ENCODE data around the gene TPRG1L.

DNA sequence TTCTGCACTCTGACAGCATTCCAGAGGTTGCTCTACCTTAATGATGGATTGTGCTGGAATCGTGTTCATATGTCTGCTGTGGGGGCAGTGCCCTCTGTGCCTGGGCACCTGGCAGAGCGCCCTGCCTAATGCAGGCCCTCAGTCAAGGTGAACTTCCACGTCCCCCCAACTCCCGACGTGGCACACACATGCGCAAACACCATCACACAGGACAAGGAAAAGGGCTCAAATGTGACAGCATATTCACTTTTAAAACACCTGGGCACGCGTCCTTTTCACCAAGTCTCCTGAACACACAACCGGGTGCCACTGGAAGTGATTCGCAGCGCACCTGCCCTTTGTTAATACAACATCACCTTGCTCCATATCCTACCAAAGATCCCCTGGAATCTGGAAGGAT, 11.7 kb downstream of the TPRG1L start:
- TF ChIP-seq, protein P1, sequence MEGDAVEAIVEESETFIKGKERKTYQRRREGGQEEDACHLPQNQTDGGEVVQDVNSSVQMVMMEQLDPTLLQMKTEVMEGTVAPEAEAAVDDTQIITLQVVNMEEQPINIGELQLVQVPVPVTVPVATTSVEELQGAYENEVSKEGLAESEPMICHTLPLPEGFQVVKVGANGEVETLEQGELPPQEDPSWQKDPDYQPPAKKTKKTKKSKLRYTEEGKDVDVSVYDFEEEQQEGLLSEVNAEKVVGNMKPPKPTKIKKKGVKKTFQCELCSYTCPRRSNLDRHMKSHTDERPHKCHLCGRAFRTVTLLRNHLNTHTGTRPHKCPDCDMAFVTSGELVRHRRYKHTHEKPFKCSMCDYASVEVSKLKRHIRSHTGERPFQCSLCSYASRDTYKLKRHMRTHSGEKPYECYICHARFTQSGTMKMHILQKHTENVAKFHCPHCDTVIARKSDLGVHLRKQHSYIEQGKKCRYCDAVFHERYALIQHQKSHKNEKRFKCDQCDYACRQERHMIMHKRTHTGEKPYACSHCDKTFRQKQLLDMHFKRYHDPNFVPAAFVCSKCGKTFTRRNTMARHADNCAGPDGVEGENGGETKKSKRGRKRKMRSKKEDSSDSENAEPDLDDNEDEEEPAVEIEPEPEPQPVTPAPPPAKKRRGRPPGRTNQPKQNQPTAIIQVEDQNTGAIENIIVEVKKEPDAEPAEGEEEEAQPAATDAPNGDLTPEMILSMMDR (IDR thresholded peaks at IDR 0.05; ENCODE audit: insufficient read depth, low read length) = no peak
- TF ChIP-seq SPI1 (IDR thresholded peaks at IDR 0.05; ENCODE audit: borderline replicate concordance, low read depth) = no peak

Measured in HL-60 (cell line).